ENCODE data around the gene DCC. TPM values are rescaled to one million over a fixed set of nuclear protein-coding genes. Genes with fewer than 3 reads are reported as not detected.

DCC gene
- total RNA-seq, 4 donors from 2014 or later = 0.16 TPM; not detected in 3

GRCh38 chr18:53305461-53305860 lies 965.5 kb downstream of the DCC start:
- WGBS = 65% methylated on average over 6 of the region's 6 CpGs
- Histone ChIP-seq H3K4me1 (no peaks in the 10 kb centered on the region), H3K4me3 (no peak overlapping the region), H3K27me3 (no peaks in the 10 kb centered on the region), H3K36me3 (no peaks in the 10 kb centered on the region), H3K9me3 (peaks cover 4% of the 10 kb centered on the region), H3K27ac (no peak overlapping the region)
- no peak for DNase-seq (ENCODE audit: low spot score in 2 of 2)
- TF ChIP-seq POLR2AphosphoS5 (IDR thresholded peaks at IDR 0.05) = no peak
- no peak for TF ChIP-seq CTCF (IDR thresholded peaks at IDR 0.05)
- TF ChIP-seq EP300 (IDR thresholded peaks at IDR 0.05) = no peak
- no peak for TF ChIP-seq POLR2A (IDR thresholded peaks at IDR 0.05)

- no peaks in the 10 kb centered on the region for H3K9me3 ChIP-seq
- 91% methylated on average over 2 of the region's 2 CpGs for WGBS
- no peaks in the 10 kb centered on the region for H3K27me3 ChIP-seq
- H3K4me3 ChIP-seq = no peak overlapping the region
- no peaks in the 10 kb centered on the region for H3K4me1 ChIP-seq
- TF ChIP-seq CTCF (IDR thresholded peaks at IDR 0.05) (no peak), EP300 (IDR thresholded peaks at IDR 0.05) (no peak), POLR2AphosphoS5 (IDR thresholded peaks at IDR 0.05) (no peak), POLR2A (IDR thresholded peaks at IDR 0.05) (no peak)
- H3K27ac ChIP-seq = no peak overlapping the region
- no peak for DNase-seq (ENCODE audit: low spot score in 2 of 2)
- no peaks in the 10 kb centered on the region for H3K36me3 ChIP-seq
These were observed 979.6 kb downstream of the DCC start for GRCh38 chr18:53319628-53320027.

GRCh38 chr18:53322163-53322562 lies 982.2 kb downstream of the DCC start:
- TF ChIP-seq EP300 (IDR thresholded peaks at IDR 0.05) = no peak
- no peak for TF ChIP-seq POLR2AphosphoS5 (IDR thresholded peaks at IDR 0.05)
- no peak for TF ChIP-seq POLR2A (IDR thresholded peaks at IDR 0.05)
- TF ChIP-seq CTCF (IDR thresholded peaks at IDR 0.05) = no peak
- H3K9me3 ChIP-seq = no peaks in the 10 kb centered on the region
- H3K27me3 ChIP-seq = no peaks in the 10 kb centered on the region
- no peaks in the 10 kb centered on the region for H3K36me3 ChIP-seq
- no peaks in the 10 kb centered on the region for H3K4me1 ChIP-seq
- DNase-seq (ENCODE audit: low spot score in 2 of 2) = no peak
- H3K27ac ChIP-seq = no peak overlapping the region
- H3K4me3 ChIP-seq = no peak overlapping the region
- 83% methylated on average over 1 of the region's 1 CpG for WGBS

- no peak for DNase-seq (ENCODE audit: low spot score in 2 of 2)
- no peak for TF ChIP-seq POLR2AphosphoS5 (IDR thresholded peaks at IDR 0.05)
- 88% methylated on average over 1 of the region's 1 CpG for WGBS
- Histone ChIP-seq H3K9me3 (no peaks in the 10 kb centered on the region), H3K4me1 (no peaks in the 10 kb centered on the region), H3K27me3 (no peaks in the 10 kb centered on the region), H3K4me3 (no peak overlapping the region), H3K27ac (no peak overlapping the region), H3K36me3 (no peaks in the 10 kb centered on the region)
These were observed 984.4 kb downstream of the DCC start for GRCh38 chr18:53324353-53324752.

- Histone ChIP-seq H3K4me3 (no peak overlapping the region), H3K36me3 (no peaks in the 10 kb centered on the region), H3K9me3 (no peaks in the 10 kb centered on the region), H3K27ac (no peak overlapping the region), H3K27me3 (no peaks in the 10 kb centered on the region), H3K4me1 (no peaks in the 10 kb centered on the region)
- TF ChIP-seq CTCF (IDR thresholded peaks at IDR 0.05) (no peak), POLR2AphosphoS5 (IDR thresholded peaks at IDR 0.05) (no peak), POLR2A (IDR thresholded peaks at IDR 0.05) (no peak), EP300 (IDR thresholded peaks at IDR 0.05) (no peak)
- DNase-seq (ENCODE audit: low spot score in 2 of 2) = no peak
- WGBS = 75% methylated on average over 8 of the region's 8 CpGs
These were observed 1020.8 kb downstream of the DCC start for GRCh38 chr18:53360501-53361443.
